GM19324 (cell line): ENCODE results near the gene DMKN.
"Not testable (repeated sequence)": the region's sequence is repeated elsewhere in the genome, so short reads cannot be mapped to it uniquely, and the experiment has no call there.

ENCODE experiments used
- ATAC-seq: cut with Tn5 transposase; IDR thresholded peaks from one replicate; pipeline ENCODE4 v1.9.1; 2021; ENCODE audit warnings: mild to moderate bottlenecking, moderate library complexity; ENCODE audit not compliant: unreplicated experiment, low FRiP score

The DMKN gene

DNA sequence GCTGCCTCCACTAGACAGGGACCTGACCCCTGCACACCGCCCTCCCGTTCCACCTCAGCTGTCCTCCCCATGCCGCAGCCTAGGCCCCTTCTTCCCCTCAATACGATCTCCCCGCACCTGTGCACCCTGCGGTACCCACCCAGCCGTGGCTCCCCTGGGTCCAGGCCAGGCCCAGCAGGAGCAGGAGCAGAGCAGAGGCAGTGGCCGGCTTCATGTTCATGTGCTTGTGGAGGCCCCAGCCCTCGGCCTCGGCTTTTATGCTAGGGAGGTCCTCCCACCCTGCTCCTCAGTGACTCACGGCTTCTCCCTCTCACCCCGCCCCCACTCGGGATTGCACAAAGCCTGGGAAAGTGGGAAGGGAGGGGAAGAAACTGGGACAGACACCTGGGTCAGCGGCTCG lies 11.8 kb downstream of the DMKN start:
- no peak for ATAC-seq

DNA sequence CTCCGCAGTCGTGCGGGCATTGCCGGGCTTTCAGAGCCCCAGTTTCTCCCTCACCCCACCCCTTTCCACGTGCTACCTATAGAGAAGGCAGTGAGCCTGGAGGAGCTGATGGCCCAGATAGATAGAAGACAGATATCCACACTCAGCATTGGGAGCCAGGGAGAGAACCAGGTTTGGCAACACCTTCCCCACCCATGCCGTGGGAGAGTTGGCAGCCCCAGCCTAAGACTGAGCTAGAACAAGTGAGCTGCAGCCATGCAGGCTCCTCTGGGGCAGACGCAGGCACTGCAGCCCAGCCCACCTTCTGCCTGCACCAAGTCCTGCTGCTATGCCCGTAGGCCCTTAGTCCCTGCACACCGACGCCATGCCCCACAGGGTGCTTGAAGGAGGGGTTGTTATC lies 12.8 kb downstream of the DMKN start:
- no peak for ATAC-seq

- ATAC-seq: no peak
Observed at GRCh38 chr19:35498984-35499527, 14.4 kb downstream of the DMKN start.

DNA sequence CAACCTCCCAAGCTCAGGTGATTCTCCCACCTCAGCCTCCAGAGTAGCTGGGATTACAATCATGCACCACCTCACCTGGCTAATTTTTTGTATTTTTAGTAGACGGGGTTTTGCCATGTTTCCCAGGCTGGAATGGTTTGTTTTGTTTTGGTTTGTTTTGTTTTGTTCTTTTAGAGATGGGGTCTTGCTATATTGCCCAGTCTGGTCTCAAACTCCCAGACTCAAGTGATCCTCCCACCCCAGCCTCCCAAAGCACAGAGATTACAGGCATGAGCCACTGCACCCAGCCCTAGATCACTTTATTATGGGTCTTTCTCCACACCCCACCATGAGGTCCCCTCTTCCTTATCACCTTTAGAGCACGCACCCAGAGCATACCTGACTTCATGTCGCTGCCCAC lies 15.2 kb downstream of the DMKN start:
- no peak for ATAC-seq

DNA sequence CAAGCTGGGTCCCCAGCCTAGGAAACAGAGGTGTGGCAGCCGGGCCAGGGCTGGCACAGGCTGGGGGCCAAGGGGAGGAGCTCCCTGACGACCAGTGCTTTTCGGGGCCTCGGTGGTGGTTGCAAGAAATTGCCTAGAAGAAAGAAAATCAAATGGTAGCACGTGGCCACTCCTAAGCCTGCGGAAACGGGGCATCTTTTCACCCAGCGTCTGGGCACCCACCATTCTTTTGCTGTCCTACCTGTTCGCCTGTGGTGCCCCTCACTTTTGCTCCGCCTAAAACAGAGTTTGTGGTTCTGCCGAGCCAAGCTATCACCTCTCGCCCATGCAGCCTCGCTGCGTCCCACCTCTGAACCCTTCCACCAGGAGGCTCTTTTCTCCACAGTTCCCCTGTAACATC lies 16.0 kb downstream of the DMKN start:
- ATAC-seq: no peak

DNA sequence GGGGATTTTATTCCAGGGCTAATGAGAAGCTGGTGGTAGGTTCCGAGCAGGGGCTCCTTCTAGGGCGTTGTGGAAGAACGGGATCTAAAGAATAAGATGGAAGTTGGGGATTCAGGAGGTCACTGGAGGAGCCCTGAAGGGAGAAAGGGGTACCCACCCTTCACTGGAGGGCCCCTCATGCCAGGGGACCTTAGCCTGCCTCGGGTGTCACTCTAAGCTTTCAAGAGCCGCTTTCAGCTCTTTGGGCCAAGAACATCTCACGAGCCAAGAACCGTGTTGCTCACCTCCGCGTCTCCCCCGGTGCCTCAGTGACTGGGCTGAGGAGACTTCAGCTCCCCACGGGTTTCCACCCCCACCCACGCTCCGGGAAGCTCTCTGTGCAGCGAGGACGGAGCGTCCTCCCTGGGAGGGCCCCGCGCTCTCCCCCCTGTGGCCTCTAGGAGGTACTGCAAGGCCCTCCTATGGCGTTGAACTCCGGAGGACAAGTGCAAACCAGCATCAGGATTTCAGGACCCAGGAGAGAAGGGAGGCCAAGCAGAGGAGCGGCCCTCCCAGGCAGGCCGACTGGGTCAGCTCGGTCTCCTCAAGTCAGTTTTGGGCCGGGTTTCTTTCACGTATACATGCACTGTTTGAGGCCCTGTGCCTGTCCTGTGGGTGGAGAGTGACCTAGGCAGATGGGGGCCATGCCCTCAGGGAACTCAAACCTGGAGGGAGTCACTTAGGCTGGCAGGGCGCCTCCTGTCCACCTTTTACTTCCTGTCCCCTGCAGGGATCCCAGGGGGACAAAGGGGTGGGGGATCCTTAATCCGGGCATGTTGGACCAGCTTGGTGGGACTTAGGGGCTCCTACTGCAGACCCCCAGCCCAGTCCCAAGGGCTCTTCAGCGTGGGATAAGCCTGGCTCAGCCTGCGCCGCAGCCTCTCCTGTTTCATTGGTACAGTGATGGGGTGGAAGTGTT lies 18.1 kb downstream of the DMKN start:
- peak; percentile 39 for ATAC-seq

DNA sequence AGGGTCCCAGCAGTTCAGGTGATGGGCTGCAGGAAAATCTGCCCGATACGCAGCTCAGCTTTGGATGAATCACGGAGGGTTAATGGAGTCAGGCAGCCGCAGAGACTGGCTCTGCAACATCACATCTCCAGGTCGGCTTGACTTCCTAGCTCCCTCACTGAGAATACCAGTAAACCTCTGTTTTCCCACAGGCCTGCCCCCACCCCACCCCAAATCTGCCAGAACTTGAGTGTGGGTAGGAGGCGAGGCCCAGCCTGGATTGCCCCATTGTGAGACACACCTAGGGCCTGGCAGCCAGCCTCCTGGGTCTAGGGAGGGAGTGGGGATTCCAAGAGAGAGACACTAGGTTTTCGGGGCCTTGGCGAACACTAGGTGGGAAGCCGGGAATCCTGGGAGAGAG lies 19.5 kb downstream of the DMKN start:
- no peak for ATAC-seq

DNA sequence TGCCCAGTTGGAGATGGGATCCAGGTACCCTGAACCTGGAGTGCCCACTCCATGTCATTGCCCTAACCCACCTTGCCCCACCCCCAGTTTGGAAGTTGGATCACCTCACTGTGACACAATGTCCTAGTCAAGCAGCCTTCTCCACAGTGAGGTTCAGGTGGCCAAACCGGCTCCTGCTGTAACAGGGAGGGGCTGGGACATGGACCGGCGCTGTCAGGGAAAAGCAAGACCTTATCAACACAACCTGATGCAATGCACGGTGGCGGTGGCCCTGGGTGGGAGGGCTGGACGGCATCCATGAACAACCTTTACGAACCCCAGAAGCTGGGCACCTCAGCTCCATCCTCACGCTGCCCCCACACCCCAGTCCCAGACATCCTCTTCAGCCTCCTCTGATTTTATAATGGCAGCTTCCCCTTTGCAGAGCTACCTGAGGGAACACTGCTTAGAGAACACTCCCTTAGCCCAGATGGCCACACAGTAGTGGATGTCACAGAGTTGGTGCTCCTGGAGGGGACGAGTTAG lies 21.6 kb downstream of the DMKN start:
- no peak for ATAC-seq

- no peak for ATAC-seq
Observed at GRCh38 chr19:35490364-35490763, 23.1 kb downstream of the DMKN start, which contains the start of gene KRTDAP. KRTDAP (minus strand) TSS chr19:35490464; CDS start chr19:35490442, 22 bp downstream.

DNA sequence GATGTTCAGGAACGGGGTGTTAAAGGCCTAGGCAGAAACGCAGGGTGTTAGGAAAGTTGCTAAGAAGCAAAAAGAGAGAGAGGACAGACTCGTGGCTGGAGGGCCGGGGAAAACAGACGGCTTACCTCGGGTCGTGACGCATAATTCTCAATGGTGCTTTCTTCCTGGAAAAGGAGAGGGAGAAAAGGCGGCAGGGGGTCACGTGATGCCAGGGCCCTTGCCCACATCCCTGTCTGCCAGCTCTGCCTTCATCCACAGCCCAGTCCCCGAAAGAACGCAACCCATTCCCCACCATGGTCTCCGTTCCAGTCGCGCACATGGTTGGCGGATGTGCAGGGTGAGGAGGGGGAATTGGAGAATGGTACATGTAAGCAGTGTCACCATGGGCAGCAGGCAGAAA lies 24.8 kb downstream of the DMKN start:
- ATAC-seq: no peak

- no peak for ATAC-seq
Observed at GRCh38 chr19:35487656-35488182, 25.7 kb downstream of the DMKN start.

GRCh38 chr19:35486268-35486708 lies 27.2 kb downstream of the DMKN start:
- ATAC-seq: no peak

DNA sequence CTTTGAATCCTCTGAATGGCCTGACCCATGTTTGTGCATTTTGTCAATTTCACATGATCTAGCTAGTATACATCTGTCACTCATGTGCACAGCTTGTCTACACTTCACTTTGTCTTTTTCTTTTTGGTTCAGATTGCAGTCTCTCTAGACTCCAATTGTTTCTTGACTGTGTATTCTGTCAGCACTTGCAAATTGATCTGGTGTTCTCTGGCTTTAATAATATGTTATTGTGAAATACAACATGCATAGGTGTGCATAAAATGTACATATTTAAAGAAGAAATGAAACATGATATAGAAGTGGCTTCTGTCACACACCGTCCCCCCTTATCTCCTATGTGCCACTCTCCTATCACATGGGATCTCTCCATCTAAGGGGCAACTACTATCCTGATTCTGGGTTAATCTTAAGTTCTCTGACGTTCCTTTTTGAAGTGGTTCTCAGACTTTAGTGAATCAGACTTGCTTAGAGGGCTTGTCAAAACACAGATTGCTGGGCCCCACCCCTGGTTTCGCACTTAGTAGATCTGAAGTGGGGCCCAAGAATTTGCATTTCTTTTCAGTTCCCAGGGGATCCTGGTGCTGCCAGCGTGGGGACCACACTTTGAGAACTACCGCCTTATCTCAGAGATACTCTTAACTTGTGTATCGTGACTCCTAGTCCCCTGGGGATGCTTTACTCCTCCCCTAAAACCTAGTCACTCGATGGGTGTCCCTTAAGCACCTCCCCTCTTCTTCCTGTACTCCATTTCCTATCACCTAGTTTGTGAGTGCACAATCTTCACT lies 29.0 kb downstream of the DMKN start:
- ATAC-seq: no peak

DNA sequence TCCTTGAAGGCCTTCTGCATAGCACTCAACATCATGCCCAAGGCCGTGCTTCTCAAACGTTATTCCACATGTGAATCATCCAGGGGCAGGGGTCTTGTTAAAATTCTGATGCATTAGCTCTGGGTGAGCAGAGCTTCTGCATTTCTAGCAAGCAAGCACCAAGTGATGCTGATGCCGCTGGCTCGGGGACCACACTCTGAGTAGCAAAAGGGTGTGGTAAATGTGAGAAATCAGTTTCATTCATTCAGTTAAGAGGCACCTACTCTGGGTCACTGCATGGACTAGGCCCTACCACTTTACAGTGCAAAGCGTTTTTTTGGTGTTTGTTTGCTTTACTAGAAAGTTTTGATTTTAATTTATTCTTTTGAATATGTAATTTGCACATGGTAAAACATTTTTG lies 30.4 kb downstream of the DMKN start:
- no peak for ATAC-seq

GRCh38 chr19:35478794-35479677 lies 34.4 kb downstream of the DMKN start:
- ATAC-seq: no peak

DNA sequence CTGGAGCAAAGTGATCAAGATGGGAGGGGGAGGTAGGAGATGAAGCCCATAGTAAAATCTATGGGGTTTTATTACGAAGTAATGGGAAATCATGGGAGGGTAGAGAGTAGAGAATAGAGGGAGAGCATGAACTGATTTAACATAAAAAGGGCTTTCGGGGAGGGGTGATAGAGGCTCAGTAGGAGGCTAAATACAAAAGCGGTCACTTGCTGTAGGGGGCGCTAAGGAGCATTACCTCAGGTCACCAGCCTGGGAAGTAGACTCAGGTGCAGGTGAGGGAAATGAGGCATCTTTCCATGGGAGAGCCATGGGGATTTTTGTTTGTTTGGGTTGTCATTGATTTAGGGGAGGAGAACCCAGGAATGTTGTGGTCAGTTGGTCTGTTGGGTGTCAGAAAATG lies 37.3 kb downstream of the DMKN start:
- no peak for ATAC-seq

- not testable (repeated sequence) for ATAC-seq
Observed at GRCh38 chr19:35474594-35474993, 38.9 kb downstream of the DMKN start.

GRCh38 chr19:35474104-35474503 lies 39.3 kb downstream of the DMKN start:
- no peak for ATAC-seq

- no peak for ATAC-seq
Observed at GRCh38 chr19:35471946-35472345, 41.5 kb downstream of the DMKN start.

DNA sequence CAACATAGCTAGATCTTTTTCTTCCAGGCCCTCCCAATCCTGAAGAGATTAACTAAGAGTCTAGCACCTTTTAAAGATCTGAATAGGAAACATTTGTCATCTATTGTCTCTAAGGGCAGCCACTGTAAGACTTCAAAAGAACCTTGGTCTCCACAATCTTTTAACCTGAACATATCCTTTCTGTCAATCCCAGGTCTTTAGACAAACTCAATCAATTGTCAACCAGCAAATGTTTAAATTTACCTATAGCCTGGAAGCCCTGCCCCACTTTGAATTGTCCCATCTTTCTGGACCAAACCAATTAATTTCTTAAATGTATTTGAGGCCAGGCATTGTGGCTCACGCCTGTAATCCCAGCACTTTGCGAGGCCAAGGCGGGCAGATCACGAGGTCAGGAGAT lies 42.4 kb downstream of the DMKN start:
- ATAC-seq: not testable (repeated sequence)
